Measurements from ENCODE around the gene LNX2.

The LNX2 gene

DNA sequence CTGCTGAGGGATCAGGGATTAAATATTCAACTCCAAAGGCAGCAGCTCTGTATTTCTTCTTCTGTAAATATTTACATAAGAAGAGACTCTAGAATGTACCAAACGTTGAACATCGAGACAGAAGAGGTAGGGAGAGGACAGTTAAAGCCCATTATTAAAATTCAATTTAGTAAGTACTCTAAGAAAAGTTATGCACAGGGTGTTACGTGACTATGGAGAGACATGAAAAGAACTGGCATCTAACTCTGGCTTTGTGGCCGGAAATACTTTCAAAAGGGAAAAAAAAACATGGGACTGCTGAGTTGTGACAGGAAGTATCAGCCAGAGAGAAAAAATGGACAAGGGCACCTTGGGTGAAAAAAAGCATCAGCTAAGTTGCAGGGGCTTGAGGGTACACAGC is 36.7 kb downstream of the LNX2 start:
- Histone ChIP-seq H2AFZ (ENCODE audit: insufficient read depth, low read length, poor library complexity) (no peak overlapping the region), H3K9ac (ENCODE audit: low read length) (no peak overlapping the region), H2BK12ac (ENCODE audit: low read length) (no peak overlapping the region), H4K12ac (ENCODE audit: low read depth, low read length) (no peak overlapping the region), H2BK120ac (ENCODE audit: insufficient read depth, low read length, poor library complexity) (no peak overlapping the region), H3K79me1 (ENCODE audit: low read length) (no peaks in the 10 kb centered on the region), H3K14ac (ENCODE audit: low read length) (no peak overlapping the region), H3K36me3 (ENCODE audit: control insufficient read depth in 1 of 2, insufficient read depth in 2 of 2, low read length in 2 of 2) (no peaks in the 10 kb centered on the region), H3K27ac (ENCODE audit: low read depth, low read length) (no peak overlapping the region), H3K9me3 (ENCODE audit: insufficient read depth, low read depth, low read length) (no peaks in the 10 kb centered on the region), H2BK5ac (ENCODE audit: low read depth, low read length, poor library complexity) (no peak overlapping the region), H3K4ac (ENCODE audit: low read depth, low read length) (no peak overlapping the region), H3K4me1 (ENCODE audit: control insufficient read depth in 1 of 2, insufficient read depth in 2 of 2, low read length in 2 of 2) (no peaks in the 10 kb centered on the region), H3K23ac (ENCODE audit: low read length) (no peak overlapping the region), H3K18ac (ENCODE audit: low read length) (no peak overlapping the region), H3K79me2 (ENCODE audit: control insufficient read depth, insufficient read depth, low read length, poor library complexity) (no peaks in the 10 kb centered on the region), H3K27me3 (ENCODE audit: insufficient read depth, low read length) (no peaks in the 10 kb centered on the region), H4K91ac (ENCODE audit: low read depth, low read length) (no peak overlapping the region), H3K4me3 (ENCODE audit: low read depth, low read length) (no peak overlapping the region), H2AK5ac (ENCODE audit: low read length) (no peak overlapping the region), H4K8ac (ENCODE audit: low read depth, low read length) (no peak overlapping the region), H3K4me2 (ENCODE audit: low read length) (no peak overlapping the region)
- DNase-seq: no peak
- WGBS (ENCODE audit: extremely low coverage, insufficient coverage, insufficient read length): no CpG with 5 or more reads among the region's 4 CpGs

DNA sequence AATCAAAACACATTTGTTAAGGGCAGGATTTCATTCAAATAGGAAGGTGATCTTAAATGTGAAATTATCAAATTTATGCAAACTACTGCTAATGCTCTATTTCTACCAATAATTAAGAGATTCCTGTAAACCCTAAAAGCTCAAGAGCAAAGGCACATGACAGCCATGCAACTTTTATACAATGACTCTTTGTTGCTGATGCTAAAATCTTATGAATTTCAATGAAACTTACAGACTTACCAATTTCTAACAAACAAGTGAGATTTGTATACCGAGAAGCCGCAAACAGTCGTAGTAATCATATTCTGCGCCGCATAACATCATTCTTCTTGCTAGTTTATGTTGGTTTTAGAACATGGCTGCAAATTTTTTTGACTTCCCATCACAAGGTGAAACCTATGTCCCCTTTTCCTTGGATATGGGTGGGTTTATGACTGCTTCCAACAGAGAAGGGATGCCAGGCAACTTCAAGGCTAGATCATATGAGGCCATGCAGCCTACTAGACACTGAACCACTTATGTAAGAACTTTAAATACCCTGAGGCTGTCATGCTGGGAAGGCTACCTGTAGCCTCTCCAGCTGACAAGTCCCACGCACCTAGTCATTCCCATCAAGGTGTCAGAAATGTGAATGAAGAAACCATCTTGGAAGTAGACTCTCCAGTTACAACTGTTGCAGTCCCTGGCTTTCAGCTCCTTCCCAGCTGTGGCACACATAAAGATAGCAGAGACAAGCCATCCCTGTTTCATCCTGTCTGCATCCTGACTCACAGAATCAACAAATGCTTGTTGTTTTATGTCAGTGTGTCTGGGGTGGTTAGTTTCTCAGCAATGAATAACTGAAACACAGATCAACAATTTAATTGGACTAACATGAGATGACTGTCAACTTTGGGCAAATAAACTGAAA is 42.0 kb downstream of the LNX2 start:
- no peak overlapping the region for H2BK120ac ChIP-seq (ENCODE audit: insufficient read depth, low read length, poor library complexity)

DNA sequence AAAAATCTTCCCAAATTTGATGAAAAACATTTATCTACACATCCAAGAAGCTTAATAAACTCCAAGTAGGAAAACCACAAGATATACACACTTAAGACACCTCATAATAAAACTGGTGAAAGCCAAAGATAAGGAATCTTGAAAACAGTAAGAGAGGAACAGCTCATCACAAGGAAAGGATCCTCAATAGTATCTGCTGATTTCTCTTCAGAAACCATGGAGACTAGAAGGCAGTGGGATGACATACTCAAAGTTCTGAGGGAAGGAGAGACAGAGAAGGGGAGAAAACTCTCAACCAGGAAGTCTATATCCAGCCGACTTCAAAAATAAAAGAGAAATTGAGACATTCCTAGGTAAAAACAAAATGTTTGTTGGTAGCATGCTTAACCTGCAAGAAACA is 45.7 kb downstream of the LNX2 start:
- Histone ChIP-seq H3K9ac (ENCODE audit: low read length) (no peak overlapping the region), H3K36me3 (ENCODE audit: control insufficient read depth in 1 of 2, insufficient read depth in 2 of 2, low read length in 2 of 2) (peaks cover 0 to 1% of the 10 kb centered on the region in 2 experiments), H2AK5ac (ENCODE audit: low read length) (no peak overlapping the region), H3K18ac (ENCODE audit: low read length) (no peak overlapping the region), H4K8ac (ENCODE audit: low read depth, low read length) (no peak overlapping the region), H3K4me2 (ENCODE audit: low read length) (no peak overlapping the region), H3K4me1 (ENCODE audit: control insufficient read depth in 1 of 2, insufficient read depth in 2 of 2, low read length in 2 of 2) (no peaks in the 10 kb centered on the region), H3K27ac (ENCODE audit: low read depth, low read length) (no peak overlapping the region), H4K91ac (ENCODE audit: low read depth, low read length) (no peak overlapping the region), H2AFZ (ENCODE audit: insufficient read depth, low read length, poor library complexity) (no peak overlapping the region), H3K79me2 (ENCODE audit: control insufficient read depth, insufficient read depth, low read length, poor library complexity) (no peaks in the 10 kb centered on the region), H4K12ac (ENCODE audit: low read depth, low read length) (no peak overlapping the region), H3K79me1 (ENCODE audit: low read length) (no peaks in the 10 kb centered on the region), H2BK12ac (ENCODE audit: low read length) (no peak overlapping the region), H2BK5ac (ENCODE audit: low read depth, low read length, poor library complexity) (no peak overlapping the region), H3K4me3 (ENCODE audit: low read depth, low read length) (no peak overlapping the region), H3K14ac (ENCODE audit: low read length) (no peak overlapping the region), H3K4ac (ENCODE audit: low read depth, low read length) (no peak overlapping the region), H3K23ac (ENCODE audit: low read length) (no peak overlapping the region), H3K9me3 (ENCODE audit: insufficient read depth, low read depth, low read length) (no peaks in the 10 kb centered on the region), H3K27me3 (ENCODE audit: insufficient read depth, low read length) (no peaks in the 10 kb centered on the region), H2BK120ac (ENCODE audit: insufficient read depth, low read length, poor library complexity) (no peak overlapping the region)
- no peak for DNase-seq
- no CpG with 5 or more reads among the region's 1 CpG for WGBS (ENCODE audit: extremely low coverage, insufficient coverage, insufficient read length)

More for the DNA sequence above, 42.0 kb downstream of the LNX2 start:
- Histone ChIP-seq H4K12ac (ENCODE audit: low read depth, low read length) (no peak overlapping the region), H3K27me3 (ENCODE audit: insufficient read depth, low read length) (no peaks in the 10 kb centered on the region), H3K36me3 (ENCODE audit: control insufficient read depth in 1 of 2, insufficient read depth in 2 of 2, low read length in 2 of 2) (no peaks in the 10 kb centered on the region), H3K9me3 (ENCODE audit: insufficient read depth, low read depth, low read length) (no peaks in the 10 kb centered on the region), H3K4me2 (ENCODE audit: low read length) (no peak overlapping the region), H3K4me1 (ENCODE audit: control insufficient read depth in 1 of 2, insufficient read depth in 2 of 2, low read length in 2 of 2) (no peaks in the 10 kb centered on the region), H3K18ac (ENCODE audit: low read length) (no peak overlapping the region), H2AFZ (ENCODE audit: insufficient read depth, low read length, poor library complexity) (no peak overlapping the region), H3K4me3 (ENCODE audit: low read depth, low read length) (no peak overlapping the region), H3K14ac (ENCODE audit: low read length) (no peak overlapping the region), H3K27ac (ENCODE audit: low read depth, low read length) (no peak overlapping the region), H4K8ac (ENCODE audit: low read depth, low read length) (no peak overlapping the region), H3K79me1 (ENCODE audit: low read length) (no peaks in the 10 kb centered on the region), H2BK5ac (ENCODE audit: low read depth, low read length, poor library complexity) (no peak overlapping the region), H3K79me2 (ENCODE audit: control insufficient read depth, insufficient read depth, low read length, poor library complexity) (no peaks in the 10 kb centered on the region), H3K23ac (ENCODE audit: low read length) (no peak overlapping the region), H2AK5ac (ENCODE audit: low read length) (no peak overlapping the region), H3K4ac (ENCODE audit: low read depth, low read length) (no peak overlapping the region), H4K91ac (ENCODE audit: low read depth, low read length) (no peak overlapping the region), H3K9ac (ENCODE audit: low read length) (no peak overlapping the region), H2BK12ac (ENCODE audit: low read length) (no peak overlapping the region)
- no CpG with 5 or more reads among the region's 6 CpGs for WGBS (ENCODE audit: extremely low coverage, insufficient coverage, insufficient read length)
- peak; percentile 49 to 72 for DNase-seq

DNA sequence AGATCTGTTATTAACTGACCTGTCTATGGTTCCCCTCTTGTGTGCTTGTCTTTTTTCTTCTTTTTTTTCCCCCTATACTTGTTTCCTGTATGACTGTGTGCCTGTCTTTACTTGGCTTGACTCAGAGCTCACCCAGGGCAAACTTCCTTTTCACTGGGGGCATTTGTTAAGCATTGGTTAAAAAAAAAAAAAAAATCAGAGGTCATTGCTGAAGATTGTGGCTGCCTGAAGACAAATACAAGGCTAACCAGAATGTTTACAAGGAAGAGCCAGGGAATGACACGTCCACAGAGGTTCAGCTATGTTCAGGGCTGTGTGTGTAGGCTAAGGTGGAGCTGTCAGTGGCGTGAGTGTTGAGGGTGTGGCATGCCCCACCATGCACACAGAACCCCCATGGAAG is 47.1 kb downstream of the LNX2 start:
- Histone ChIP-seq H3K4me3 (ENCODE audit: low read depth, low read length) (no peak overlapping the region), H2BK5ac (ENCODE audit: low read depth, low read length, poor library complexity) (no peak overlapping the region), H3K27ac (ENCODE audit: low read depth, low read length) (no peak overlapping the region), H2BK12ac (ENCODE audit: low read length) (no peak overlapping the region), H3K36me3 (ENCODE audit: control insufficient read depth in 1 of 2, insufficient read depth in 2 of 2, low read length in 2 of 2) (peaks cover 2 to 4% of the 10 kb centered on the region in 2 experiments), H3K79me1 (ENCODE audit: low read length) (no peaks in the 10 kb centered on the region), H2AK5ac (ENCODE audit: low read length) (no peak overlapping the region), H4K8ac (ENCODE audit: low read depth, low read length) (no peak overlapping the region), H3K4ac (ENCODE audit: low read depth, low read length) (no peak overlapping the region), H3K9ac (ENCODE audit: low read length) (no peak overlapping the region), H2BK120ac (ENCODE audit: insufficient read depth, low read length, poor library complexity) (no peak overlapping the region), H3K18ac (ENCODE audit: low read length) (no peak overlapping the region), H3K9me3 (ENCODE audit: insufficient read depth, low read depth, low read length) (no peaks in the 10 kb centered on the region), H3K23ac (ENCODE audit: low read length) (no peak overlapping the region), H4K12ac (ENCODE audit: low read depth, low read length) (no peak overlapping the region), H3K14ac (ENCODE audit: low read length) (no peak overlapping the region), H3K79me2 (ENCODE audit: control insufficient read depth, insufficient read depth, low read length, poor library complexity) (no peaks in the 10 kb centered on the region), H2AFZ (ENCODE audit: insufficient read depth, low read length, poor library complexity) (no peak overlapping the region), H3K4me1 (ENCODE audit: control insufficient read depth in 1 of 2, insufficient read depth in 2 of 2, low read length in 2 of 2) (no peaks in the 10 kb centered on the region), H4K91ac (ENCODE audit: low read depth, low read length) (no peak overlapping the region), H3K4me2 (ENCODE audit: low read length) (no peak overlapping the region), H3K27me3 (ENCODE audit: insufficient read depth, low read length) (no peaks in the 10 kb centered on the region)
- peak; percentile 13 to 59 for DNase-seq
- WGBS (ENCODE audit: extremely low coverage, insufficient coverage, insufficient read length): no CpG with 5 or more reads among the region's 2 CpGs

Measured in trophoblast cell (in vitro differentiated cells and primary cell).